ENCODE data around the gene WASF2. TPM values are rescaled to one million over a fixed set of nuclear protein-coding genes. Genes with fewer than 3 reads are reported as not detected.

WASF2 gene
- polyA plus RNA-seq, 1 donor from 2014 or later, result 2.5 TPM

- H3K9ac ChIP-seq (ENCODE audit: low read length), result no peak overlapping the region
- no peak overlapping the region for H3K4me3 ChIP-seq (ENCODE audit: low read length)
- TF ChIP-seq MXI1 (conservative IDR thresholded peaks at IDR 0.05; ENCODE audit: poor library complexity, severe bottlenecking) (no peak), EP300 (conservative IDR thresholded peaks at IDR 0.05; ENCODE audit: poor library complexity, severe bottlenecking) (no peak), SMC3 (conservative IDR thresholded peaks at IDR 0.05; ENCODE audit: poor library complexity) (no peak), TAF1 (IDR thresholded peaks at IDR 0.05; ENCODE audit: low read depth) (no peak), CTCF (IDR thresholded peaks at IDR 0.05; ENCODE audit: poor library complexity, severe bottlenecking) (no peak), REST (IDR thresholded peaks at IDR 0.05; ENCODE audit: borderline replicate concordance) (no peak), EZH2 (IDR thresholded peaks at IDR 0.05; ENCODE audit: borderline replicate concordance, insufficient read depth, low read length, poor library complexity, severe bottlenecking) (no peak), RAD21 (conservative IDR thresholded peaks at IDR 0.05) (no peak), POLR2AphosphoS5 (IDR thresholded peaks at IDR 0.05) (no peak)
- H3K36me3 ChIP-seq (ENCODE audit: insufficient read depth, low read length), result no peaks in the 10 kb centered on the region
- no peaks in the 10 kb centered on the region for H3F3A ChIP-seq (ENCODE audit: insufficient read depth, low read length, poor library complexity, severe bottlenecking)
- H3K79me2 ChIP-seq (replicated peaks; ENCODE audit: insufficient read depth, low read length), result no peaks in the 10 kb centered on the region
- no peaks in the 10 kb centered on the region for H3K9me2 ChIP-seq (ENCODE audit: insufficient read depth, low read length)
- H3K27ac ChIP-seq (ENCODE audit: low read length), result no peak overlapping the region
- H4K20me1 ChIP-seq (ENCODE audit: insufficient read depth), result no peaks in the 10 kb centered on the region
- H2AFZ ChIP-seq (ENCODE audit: low read depth, low read length), result no peak overlapping the region
- H3K27me3 ChIP-seq (ENCODE audit: insufficient read depth, low read depth, low read length), result peaks cover 10% of the 10 kb centered on the region
- H3K4me2 ChIP-seq (ENCODE audit: low read length), result no peak overlapping the region
- H3K9me3 ChIP-seq (ENCODE audit: low read length), result no peaks in the 10 kb centered on the region
These were observed 109.7 kb downstream of the WASF2 start for GRCh38 chr1:27380224-27380623.

- Histone ChIP-seq H2AFZ (ENCODE audit: low read depth, low read length) (no peak overlapping the region), H3K36me3 (ENCODE audit: insufficient read depth, low read length) (no peaks in the 10 kb centered on the region), H3K4me3 (ENCODE audit: low read length) (no peak overlapping the region), H3K27ac (ENCODE audit: low read length) (no peak overlapping the region), H4K20me1 (ENCODE audit: insufficient read depth) (no peaks in the 10 kb centered on the region), H3K9me3 (ENCODE audit: low read length) (no peaks in the 10 kb centered on the region), H3K9ac (ENCODE audit: low read length) (no peak overlapping the region), H3F3A (ENCODE audit: insufficient read depth, low read length, poor library complexity, severe bottlenecking) (no peaks in the 10 kb centered on the region), H3K79me2 (replicated peaks; ENCODE audit: insufficient read depth, low read length) (no peaks in the 10 kb centered on the region), H3K27me3 (ENCODE audit: insufficient read depth, low read depth, low read length) (peaks cover 10% of the 10 kb centered on the region), H3K9me2 (ENCODE audit: insufficient read depth, low read length) (no peaks in the 10 kb centered on the region), H3K4me2 (ENCODE audit: low read length) (no peak overlapping the region)
- TF ChIP-seq REST (IDR thresholded peaks at IDR 0.05; ENCODE audit: borderline replicate concordance) (no peak), SMC3 (conservative IDR thresholded peaks at IDR 0.05; ENCODE audit: poor library complexity) (no peak), EZH2 (IDR thresholded peaks at IDR 0.05; ENCODE audit: borderline replicate concordance, insufficient read depth, low read length, poor library complexity, severe bottlenecking) (no peak), CTCF (IDR thresholded peaks at IDR 0.05; ENCODE audit: poor library complexity, severe bottlenecking) (no peak), POLR2AphosphoS5 (IDR thresholded peaks at IDR 0.05) (no peak), RAD21 (conservative IDR thresholded peaks at IDR 0.05) (no peak), TAF1 (IDR thresholded peaks at IDR 0.05; ENCODE audit: low read depth) (no peak), EP300 (conservative IDR thresholded peaks at IDR 0.05; ENCODE audit: poor library complexity, severe bottlenecking) (no peak), MXI1 (conservative IDR thresholded peaks at IDR 0.05; ENCODE audit: poor library complexity, severe bottlenecking) (no peak)
These were observed 110.3 kb downstream of the WASF2 start for GRCh38 chr1:27379564-27380122.
